ENCODE results near the gene AP5Z1. TPM values are rescaled to one million over a fixed set of nuclear protein-coding genes. Genes with fewer than 3 reads are reported as not detected.

The AP5Z1 gene
- total RNA-seq, 1 donor from 2014 or later = 44.4 TPM

DNA sequence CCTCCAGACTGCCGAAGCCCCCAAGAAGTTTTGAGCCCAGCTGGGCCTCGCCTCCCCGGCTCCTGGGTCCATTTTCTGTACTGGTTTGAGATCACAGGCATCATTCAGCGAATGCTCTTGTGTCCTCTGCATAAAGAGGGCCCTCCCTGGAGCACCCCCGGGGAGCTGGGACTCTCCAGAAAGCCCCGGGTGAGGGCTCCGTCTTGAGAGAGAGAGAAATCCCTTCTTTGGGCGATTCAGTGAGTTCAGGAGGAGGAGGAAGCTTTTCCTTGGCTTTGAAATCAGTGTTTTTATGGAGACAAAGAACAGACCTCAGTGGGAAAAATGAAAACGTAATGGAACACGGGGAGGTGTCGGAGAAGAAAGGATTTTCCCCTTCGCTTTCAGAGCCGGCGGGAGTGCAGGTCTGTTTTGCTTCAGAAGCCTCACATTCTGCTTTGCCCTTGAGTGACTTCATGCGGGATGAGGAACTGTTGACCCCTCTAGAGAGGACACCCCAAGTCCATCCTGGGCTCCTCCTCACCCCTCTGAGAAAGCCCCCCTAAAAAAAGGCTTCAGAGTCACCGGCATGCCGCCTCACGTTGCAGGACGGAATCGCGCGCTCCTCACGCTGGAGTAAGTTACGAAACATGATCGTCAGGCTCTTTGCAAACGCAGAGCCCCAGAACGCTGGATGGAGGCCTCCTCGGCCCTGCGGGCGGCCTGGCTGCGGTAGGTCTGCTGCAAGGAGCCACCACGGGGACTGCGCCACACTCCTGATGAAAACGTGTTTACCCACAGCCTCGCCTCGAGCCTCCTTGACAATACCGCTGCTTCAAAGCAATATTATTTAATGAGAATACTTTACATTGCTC, 8.5 kb upstream of the AP5Z1 start:
- peaks cover 9% of the 10 kb centered on the region for H3K36me3 Mint-ChIP-seq (ENCODE audit: low read depth)
- no peaks in the 10 kb centered on the region for H3K4me1 Mint-ChIP-seq
- no peaks in the 10 kb centered on the region for H3K9me3 Mint-ChIP-seq
- no peak overlapping the region for H3K4me3 Mint-ChIP-seq
- no peak overlapping the region for H3K27ac Mint-ChIP-seq
- intact Hi-C loops (cut with micrococcal nuclease) = no loop called here
- no peaks in the 10 kb centered on the region for H3K27me3 Mint-ChIP-seq
- no peak for DNase-seq

GRCh38 chr7:4768597-4769569, 6.5 kb upstream of the AP5Z1 start:
- Mint-ChIP-seq H3K27me3 (no peaks in the 10 kb centered on the region), H3K27ac (no peak overlapping the region), H3K36me3 (ENCODE audit: low read depth) (peaks cover 2% of the 10 kb centered on the region), H3K4me1 (peaks cover 3% of the 10 kb centered on the region), H3K4me3 (no peak overlapping the region), H3K9me3 (no peaks in the 10 kb centered on the region)
- intact Hi-C loops (cut with micrococcal nuclease) = no loop called here
- no peak for DNase-seq

GRCh38 chr7:4769761-4770160, 5.7 kb upstream of the AP5Z1 start:
- Mint-ChIP-seq H3K27ac (no peak overlapping the region), H3K9me3 (no peaks in the 10 kb centered on the region), H3K4me3 (no peak overlapping the region), H3K4me1 (peaks cover 11% of the 10 kb centered on the region), H3K27me3 (no peaks in the 10 kb centered on the region), H3K36me3 (ENCODE audit: low read depth) (peaks cover 2% of the 10 kb centered on the region)
- no peak for DNase-seq
- intact Hi-C loops (cut with micrococcal nuclease) = no loop called here

- peaks cover 6% of the 10 kb centered on the region for H3K36me3 Mint-ChIP-seq (ENCODE audit: low read depth)
Measured at GRCh38 chr7:4770886-4771285, 4.5 kb upstream of the AP5Z1 start.

GRCh38 chr7:4771737-4772136, 3.7 kb upstream of the AP5Z1 start:
- DNase-seq = no peak
- intact Hi-C loops (cut with micrococcal nuclease) = no loop called here
- Mint-ChIP-seq H3K27me3 (no peaks in the 10 kb centered on the region), H3K9me3 (no peaks in the 10 kb centered on the region), H3K36me3 (ENCODE audit: low read depth) (peaks cover 10% of the 10 kb centered on the region), H3K4me1 (peaks cover 23% of the 10 kb centered on the region), H3K27ac (no peak overlapping the region), H3K4me3 (no peak overlapping the region)

More at GRCh38 chr7:4770886-4771285, 4.5 kb upstream of the AP5Z1 start:
- Mint-ChIP-seq H3K4me1 (peaks cover 16% of the 10 kb centered on the region), H3K9me3 (no peaks in the 10 kb centered on the region), H3K4me3 (no peak overlapping the region), H3K27ac (no peak overlapping the region), H3K27me3 (no peaks in the 10 kb centered on the region)
- no peak for DNase-seq
- intact Hi-C loops (cut with micrococcal nuclease) = no loop called here

GRCh38 chr7:4772306-4772705, 3.1 kb upstream of the AP5Z1 start:
- H3K27me3 Mint-ChIP-seq = no peaks in the 10 kb centered on the region
- no peaks in the 10 kb centered on the region for H3K9me3 Mint-ChIP-seq
- no peak overlapping the region for H3K4me3 Mint-ChIP-seq
- peaks cover 27% of the 10 kb centered on the region for H3K4me1 Mint-ChIP-seq
- intact Hi-C loops (cut with micrococcal nuclease) = no loop called here
- H3K36me3 Mint-ChIP-seq (ENCODE audit: low read depth) = peaks cover 12% of the 10 kb centered on the region
- no peak overlapping the region for H3K27ac Mint-ChIP-seq
- DNase-seq = no peak

GRCh38 chr7:4774007-4774406, 1.4 kb upstream of the AP5Z1 start:
- no peaks in the 10 kb centered on the region for H3K9me3 Mint-ChIP-seq
- intact Hi-C loops (cut with micrococcal nuclease) = loop anchor here (2.0 kb wide), 1 partner anchor 19 kb away; no protein-coding TSS in a partner anchor

DNA sequence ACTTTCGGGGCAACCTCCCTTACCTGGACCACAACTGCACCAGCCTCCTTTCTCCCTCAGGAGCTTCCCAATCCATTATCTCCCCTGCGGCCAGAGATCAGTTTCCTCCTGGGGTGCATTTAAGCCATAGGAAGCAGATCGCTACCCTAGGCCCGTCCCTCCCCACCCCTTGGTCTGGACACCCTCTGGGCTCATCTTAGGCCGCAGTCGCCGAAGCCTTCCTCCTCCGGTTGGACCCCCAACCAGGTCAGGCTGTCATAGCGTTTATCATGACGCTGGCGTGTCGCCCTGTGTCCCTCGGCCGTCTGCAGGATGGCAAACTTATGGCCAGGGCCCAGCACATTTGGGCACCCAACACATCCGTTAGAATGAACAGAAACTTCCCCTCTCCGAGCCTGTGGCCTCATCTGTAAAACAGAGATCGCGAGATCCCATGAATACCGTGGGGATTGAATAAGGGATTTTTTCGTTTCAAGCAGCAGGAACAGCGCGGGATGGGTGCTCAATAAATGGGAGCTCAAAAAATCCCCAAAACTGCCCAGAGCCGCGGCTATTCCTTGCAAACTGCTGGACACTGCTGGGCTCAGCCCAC, 669 bp upstream of the AP5Z1 start:
- H3K4me3 Mint-ChIP-seq = peak overlapping the region; percentile 97
- intact Hi-C loops (cut with micrococcal nuclease) = loop anchor here (1.0 to 5.0 kb wide), 6 partner anchors 18 to 273 kb away; partner anchors contain the start of gene RBAK
- peaks cover 17% of the 10 kb centered on the region for H3K36me3 Mint-ChIP-seq (ENCODE audit: low read depth)
- peak overlapping the region; percentile 97 for H3K27ac Mint-ChIP-seq
- H3K27me3 Mint-ChIP-seq = no peaks in the 10 kb centered on the region
- H3K4me1 Mint-ChIP-seq = peaks cover 36% of the 10 kb centered on the region
- no peaks in the 10 kb centered on the region for H3K9me3 Mint-ChIP-seq
- DNase-seq = no peak

More at GRCh38 chr7:4774007-4774406, 1.4 kb upstream of the AP5Z1 start:
- Mint-ChIP-seq H3K4me1 (peaks cover 36% of the 10 kb centered on the region), H3K4me3 (peak overlapping the region; percentile 97), H3K36me3 (ENCODE audit: low read depth) (peaks cover 17% of the 10 kb centered on the region), H3K27ac (peak overlapping the region; percentile 97), H3K27me3 (no peaks in the 10 kb centered on the region)
- DNase-seq = no peak

GRCh38 chr7:4775848-4776623, 613 bp downstream of the AP5Z1 start:
- Mint-ChIP-seq H3K9me3 (no peaks in the 10 kb centered on the region), H3K4me3 (peak overlapping the region; percentile 97), H3K27me3 (no peaks in the 10 kb centered on the region), H3K4me1 (peaks cover 36% of the 10 kb centered on the region), H3K27ac (peak overlapping the region; percentile 97), H3K36me3 (ENCODE audit: low read depth) (peaks cover 21% of the 10 kb centered on the region)
- DNase-seq = peak; percentile 87
- intact Hi-C loops (cut with micrococcal nuclease) = loop anchor here (1.0 to 5.0 kb wide), 6 partner anchors 17 to 271 kb away; partner anchors contain the start of gene RBAK

DNA sequence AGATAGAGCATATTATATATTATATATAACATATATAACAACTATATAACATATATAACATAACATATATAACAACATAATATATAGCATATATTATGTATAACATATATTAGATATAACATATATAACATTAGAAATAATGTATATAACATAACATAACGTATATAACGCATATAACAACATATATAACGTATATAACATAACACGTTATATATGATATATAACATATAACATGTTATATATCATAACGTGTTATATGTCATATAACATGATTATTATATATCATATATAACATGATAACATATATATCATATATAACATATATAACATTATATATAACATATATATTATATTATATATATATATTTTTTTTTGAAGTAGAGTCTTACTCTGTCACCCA, 3.7 kb downstream of the AP5Z1 start:
- Mint-ChIP-seq H3K9me3 (no peaks in the 10 kb centered on the region), H3K4me3 (no peak overlapping the region), H3K4me1 (peaks cover 31% of the 10 kb centered on the region), H3K27ac (no peak overlapping the region), H3K27me3 (no peaks in the 10 kb centered on the region), H3K36me3 (ENCODE audit: low read depth) (peaks cover 27% of the 10 kb centered on the region)
- intact Hi-C loops (cut with micrococcal nuclease) = loop anchor here (5.0 kb wide), 2 partner anchors 193 to 268 kb away; partner anchors contain the start of gene RBAK
- no peak for DNase-seq

- no peaks in the 10 kb centered on the region for H3K9me3 Mint-ChIP-seq
- DNase-seq = no peak
- no peaks in the 10 kb centered on the region for H3K27me3 Mint-ChIP-seq
- peaks cover 15% of the 10 kb centered on the region for H3K4me1 Mint-ChIP-seq
- H3K4me3 Mint-ChIP-seq = no peak overlapping the region
- peaks cover 22% of the 10 kb centered on the region for H3K36me3 Mint-ChIP-seq (ENCODE audit: low read depth)
- intact Hi-C loops (cut with micrococcal nuclease) = no loop called here
- no peak overlapping the region for H3K27ac Mint-ChIP-seq
Measured at GRCh38 chr7:4781366-4782069, 6.1 kb downstream of the AP5Z1 start.

Data from activated CD4-positive, alpha-beta T cell treated with anti-CD3 and anti-CD28 coated beads, Interleukin-2, amount 10 ng/mL, durations not matched to agents 24 days and 14 days (primary cell).